GM12878 (cell line): Measurements from ENCODE around the gene ELMOD3. TPM values are rescaled to one million over a fixed set of nuclear protein-coding genes. Genes with fewer than 3 reads are reported as not detected.

Experiments
- ATAC-seq: fragments of 200-7000 bp; cut with Tn5 transposase; 3 replicates; pipeline ENCODE4 v1.9.1; 2020; ENCODE audit warnings: mild to moderate bottlenecking, moderate library complexity
- BruUV-seq: library from RNA; stranded (reverse); fragments of 400-500 nt; replicated peaks from 2 replicates; lab custom pipeline; 2021; lab: Mats Ljungman, UMichigan
- CTCF ChIA-PET: fragments of 300-600 bp; sonication (Branson Sonifier 250); formaldehyde crosslinking; extraction: SDS; loops from one replicate; lab custom pipeline; 2021; ENCODE audit warnings: inconsistent platforms; lab: Yijun Ruan, JAX
- POLR2A ChIA-PET: fragments of 350-600 bp; formaldehyde crosslinking; extraction: SDS; loops from one replicate; lab custom pipeline; 2021; ENCODE audit warnings: inconsistent platforms; lab: Charles Lee
- RAD21 ChIA-PET: fragments of 300-600 bp; sonication (Branson Sonifier 250); formaldehyde crosslinking; loops from one replicate; lab custom pipeline; 2023; ENCODE audit warnings: antibody characterized with exemption; ENCODE audit not compliant: unreplicated experiment; lab: Charles Lee
- SMC1A ChIA-PET: fragments of 300-600 bp; sonication (Branson Sonifier 250); formaldehyde crosslinking; loops from one replicate; lab custom pipeline; 2023; ENCODE audit not compliant: unreplicated experiment, uncharacterized antibody; lab: Charles Lee
- DNase-seq: peaks from one replicate; pipeline ENCODE4 v3.0.0-alpha.2; 2011; ENCODE audit warnings: low read depth, low spot score
- FAIRE-seq: peaks from 3 replicates; lab custom pipeline; 2011; peaks lifted over from hg19 to GRCh38; lab: Jason Lieb, UNC
- H2AFZ ChIP-seq: 2 replicates; pipeline ENCODE4 v1.6.0; 2011; ENCODE audit warnings: low read depth, low read length, control low read depth; ENCODE audit not compliant: control insufficient read depth
- H3K27ac ChIP-seq: 2 replicates; pipeline ENCODE4 v1.5.1; 2011; ENCODE audit warnings: control low read depth; ENCODE audit not compliant: control insufficient read depth, insufficient read depth
- H3K27me3 ChIP-seq, 2 experiments: replicated peaks in 1 of 2; 2 replicates each; pipeline versions ENCODE4 v1.6.0 to v1.6.1; 2011; ENCODE audit warnings: low read length in 1 of 2; ENCODE audit not compliant: control insufficient read depth in 2 of 2, insufficient read depth in 2 of 2
- H3K36me3 ChIP-seq, 2 experiments: 2 replicates each; pipeline ENCODE4 v1.5.1; 2011; ENCODE audit warnings: low read length in 1 of 2; ENCODE audit not compliant: control insufficient read depth in 2 of 2, insufficient read depth in 2 of 2
- H3K4me1 ChIP-seq: 2 replicates; pipeline ENCODE4 v1.6.1; 2011; ENCODE audit warnings: mild to moderate bottlenecking, low read length, moderate library complexity, mixed read lengths; ENCODE audit not compliant: control insufficient read depth, insufficient read depth
- H3K4me2 ChIP-seq: 2 replicates; pipeline ENCODE4 v1.6.0; 2011; ENCODE audit warnings: control low read depth; ENCODE audit not compliant: control insufficient read depth, insufficient read depth
- H3K4me3 ChIP-seq: fragments of 200-600 bp; sonication (generic); 2 replicates; pipeline ENCODE4 v1.5.1; 2016
- H3K79me2 ChIP-seq: 2 replicates; pipeline ENCODE4 v1.6.0; 2011; ENCODE audit warnings: low read length; ENCODE audit not compliant: control insufficient read depth, insufficient read depth
- H3K9ac ChIP-seq: 2 replicates; pipeline ENCODE4 v1.8.0; 2011; ENCODE audit warnings: low read length, control low read depth, mixed read lengths; ENCODE audit not compliant: control insufficient read depth, insufficient read depth
- H3K9me3 ChIP-seq: replicated peaks from 3 replicates; pipeline ENCODE4 v1.5.1; 2011; ENCODE audit warnings: mild to moderate bottlenecking, low read length; ENCODE audit not compliant: control insufficient read depth, insufficient read depth
- H4K20me1 ChIP-seq: 2 replicates; pipeline ENCODE4 v1.6.0; 2011; ENCODE audit not compliant: control insufficient read depth, insufficient read depth
- BCL11A ChIP-seq: IDR thresholded peaks from 2 replicates; pipeline ENCODE4 v1.6.1; 2011; ENCODE audit warnings: low read depth, low read length
- CBX5 ChIP-seq: sonication (generic); IDR thresholded peaks from 2 replicates; pipeline ENCODE4 v1.6.1; 2016; ENCODE audit warnings: low read depth, moderate library complexity, mild to moderate bottlenecking, inconsistent platforms
- EED ChIP-seq: sonication (generic); IDR thresholded peaks from 2 replicates; pipeline ENCODE4 v1.6.1; 2016; ENCODE audit warnings: antibody characterized with exemption, low read depth
- EP300 ChIP-seq, 2 experiments: fragments of 150-350 bp in 1 of 2; IDR thresholded peaks; 2 replicates each; pipeline ENCODE4 v1.6.1; 2011 to 2012; ENCODE audit warnings: low read depth in 2 of 2, low read length in 2 of 2, borderline replicate concordance in 1 of 2, improper control_type of control experiment in 1 of 2, inconsistent platforms in 1 of 2; ENCODE audit not compliant: control insufficient read depth in 1 of 2
- ESRRA ChIP-seq: IDR thresholded peaks from 2 replicates; pipeline ENCODE4 v1.6.1; 2012; ENCODE audit warnings: mild to moderate bottlenecking, low read length, improper control_type of control experiment
- FOS ChIP-seq: IDR thresholded peaks from 3 replicates; pipeline ENCODE4 v1.6.1; 2011; ENCODE audit warnings: borderline replicate concordance; ENCODE audit not compliant: insufficient read length; ENCODE audit errors: extremely low read depth
- FOXM1 ChIP-seq: IDR thresholded peaks from 2 replicates; pipeline ENCODE4 v1.6.1; 2012; ENCODE audit warnings: low read depth, mild to moderate bottlenecking, inconsistent platforms, low read length, moderate library complexity
- HDAC2 ChIP-seq: fragments of 200-600 bp; sonication (generic); IDR thresholded peaks from 2 replicates; pipeline ENCODE4 v1.6.1; 2017
- HDAC6 ChIP-seq: fragments of 200-600 bp; sonication (generic); IDR thresholded peaks from one replicate; pipeline ENCODE4 v1.8.0; 2017; ENCODE audit warnings: antibody characterized with exemption; ENCODE audit not compliant: unreplicated experiment
- IRF3 ChIP-seq: fragments of 450-650 bp; IDR thresholded peaks from 2 replicates; pipeline ENCODE4 v1.6.1; 2014; ENCODE audit warnings: mild to moderate bottlenecking
- MTA3 ChIP-seq: IDR thresholded peaks from 2 replicates; pipeline ENCODE4 v1.6.1; 2012; ENCODE audit warnings: low read length, inconsistent platforms, borderline replicate concordance
- NKRF ChIP-seq: fragments of 450-650 bp; conservative IDR thresholded peaks from 2 replicates; pipeline ENCODE4 v1.6.1; 2017; ENCODE audit warnings: mild to moderate bottlenecking, moderate library complexity
- PML ChIP-seq: IDR thresholded peaks from 2 replicates; pipeline ENCODE4 v1.6.1; 2012; ENCODE audit warnings: low read length, inconsistent platforms
- RELB ChIP-seq: fragments of 450-650 bp; IDR thresholded peaks from 2 replicates; pipeline ENCODE4 v1.6.1; 2017; ENCODE audit warnings: low read depth, mild to moderate bottlenecking, moderate library complexity
- REST ChIP-seq: IDR thresholded peaks from 2 replicates; pipeline ENCODE4 v1.6.1; 2012; ENCODE audit warnings: mild to moderate bottlenecking, low read depth, low read length
- SREBF1 ChIP-seq: IDR thresholded peaks from 2 replicates; pipeline ENCODE4 v1.6.1; 2012; ENCODE audit warnings: mild to moderate bottlenecking, low read length
- WGBS: methylation state at CpG from one replicate; pipeline ENCODE4 v1.1.6; 2016; ENCODE audit warnings: low lambda C conversion rate; ENCODE audit not compliant: insufficient replicate concordance, insufficient coverage; ENCODE audit errors: missing lambda C conversion rate; 5-methylcytosine and 5-hydroxymethylcytosine counted together
- in situ Hi-C: fragments of 300-500 bp; cut with MboI; formaldehyde crosslinking; loops from 9 replicates; pipeline ENCODE4 v1.14.3; 2018; ENCODE audit warnings: mixed read lengths
- intact Hi-C: fragments of 100-400 bp; cut with micrococcal nuclease; formaldehyde crosslinking; loops from one replicate; pipeline ENCODE4 v1.14.2; 2022; ENCODE audit not compliant: unreplicated experiment
- polyA plus RNA-seq, 11 experiments: library from polyadenylated mRNA; depleted of rRNA in 4 of 11; unstranded in 6 of 11; stranded (reverse) in 5 of 11; fragments of >200 nt; fragmentation: Nextera tagmentation in 4 of 11; fragmentation: Illumina TruSeq in 1 of 11; extraction: Ambion mirVana in 4 of 11; extraction: Trizol in 1 of 11; gene quantifications; 1 replicate in 1 of 11; 2 replicates in 10 of 11; pipeline versions ENCODE4 v1.2.1 to v1.2.3, GENCODE V29; 2011 to 2016; ENCODE audit warnings: inconsistent platforms in 2 of 11, missing spikeins in 2 of 11, low read depth in 1 of 11
- total RNA-seq, 4 experiments: library from RNA; depleted of rRNA in 3 of 4; stranded (reverse); fragments of >200 nt in 3 of 4; fragmentation: Illumina TruSeq in 1 of 4; extraction: Trizol in 1 of 4; gene quantifications; 2 replicates each; pipeline versions ENCODE4 v1.2.1 to v1.2.3, GENCODE V29; 2013 to 2021

The ELMOD3 gene
- total and polyA plus RNA-seq, 10 of the 15 experiments (the other 5 are each of a cell fraction or from before 2014, with no cell fraction given) = 1.2 to 19.1 (median 12.5) TPM

GRCh38 chr2:85398426-85399182 is 44.0 kb downstream of the ELMOD3 start:
- TF ChIP-seq SREBF1 = no peak
- TF ChIP-seq ESRRA = no peak
- TF ChIP-seq FOXM1 = no peak
- TF ChIP-seq RELB = no peak
- no peak for TF ChIP-seq BCL11A
- TF ChIP-seq HDAC2 = no peak
- no peak for TF ChIP-seq EED
- no peak for TF ChIP-seq MTA3
- no peak for TF ChIP-seq REST
- TF ChIP-seq CBX5 = no peak
- no peak for TF ChIP-seq IRF3
- no peak for TF ChIP-seq FOS
- no peak for TF ChIP-seq HDAC6
- TF ChIP-seq NKRF = no peak
- no peak for TF ChIP-seq PML
- no peak for TF ChIP-seq EP300 (IDR thresholded peaks at IDR 0.05; ENCODE audit: borderline replicate concordance in 1 of 2, control insufficient read depth in 1 of 2, low read depth in 2 of 2, low read length in 2 of 2)
- Histone ChIP-seq H3K4me3 (no peak overlapping the region), H2AFZ (no peak overlapping the region), H3K27me3 (no peaks in the 10 kb centered on the region), H3K27ac (no peak overlapping the region), H3K36me3 (no peaks in the 10 kb centered on the region; a peak in 2 of 4 replicates), H3K9me3 (no peaks in the 10 kb centered on the region; the same call in 2 of the 3 replicates), H3K79me2 (no peaks in the 10 kb centered on the region), H3K4me1 (peaks cover 9% of the 10 kb centered on the region), H3K4me2 (no peak overlapping the region), H4K20me1 (no peaks in the 10 kb centered on the region), H3K9ac (no peak overlapping the region)
- no peak for ATAC-seq
- in situ Hi-C loops (no loop called here), intact Hi-C loops (no loop called here)
- no TSS peak for BruUV-seq
- no peak for FAIRE-seq
- DNase-seq = no peak
- POLR2A ChIA-PET = interaction anchor here (0.6 kb wide), 1 partner anchor 15 kb away, joined by 3 read pairs; no protein-coding TSS in a partner anchor
- 81% methylated on average over 7 of the region's 8 CpGs for WGBS
- CTCF ChIA-PET = no interaction called here
- RAD21 ChIA-PET = interaction anchor here (0.6 kb wide), 1 partner anchor 281 kb away, joined by 4 read pairs; no protein-coding TSS in a partner anchor
- SMC1A ChIA-PET = interaction anchor here (0.7 kb wide), 1 partner anchor 153 kb away, joined by 3 read pairs; no protein-coding TSS in a partner anchor
